HG03103 (cell line): ENCODE data around the gene SELENOO.

Source experiments
- ATAC-seq: cut with Tn5 transposase; IDR thresholded peaks from one replicate; pipeline ENCODE4 v1.9.1; 2021; ENCODE audit warnings: low read depth; ENCODE audit not compliant: unreplicated experiment

The SELENOO gene

GRCh38 chr22:50228366-50228765, 27.6 kb downstream of the SELENOO start:
- ATAC-seq, result no peak

GRCh38 chr22:50229370-50229769, 28.6 kb downstream of the SELENOO start:
- no peak for ATAC-seq

GRCh38 chr22:50232481-50233151, 31.8 kb downstream of the SELENOO start:
- ATAC-seq, result no peak

- ATAC-seq, result no peak
These were observed 32.4 kb downstream of the SELENOO start for GRCh38 chr22:50233223-50233622.

- ATAC-seq, result no peak
These were observed 36.1 kb downstream of the SELENOO start for GRCh38 chr22:50236731-50237409.

GRCh38 chr22:50238755-50239154, 37.9 kb downstream of the SELENOO start:
- no peak for ATAC-seq

- no peak for ATAC-seq
These were observed 41.7 kb downstream of the SELENOO start for GRCh38 chr22:50242406-50242949.

GRCh38 chr22:50243685-50244419, 43.0 kb downstream of the SELENOO start:
- ATAC-seq, result no peak

- ATAC-seq, result peak; percentile 53
These were observed 43.8 kb downstream of the SELENOO start, which contains the start of gene TUBGCP6 for GRCh38 chr22:50244420-50245213. TSS of gene TUBGCP6 (minus strand) at chr22:50245023. CDS start at chr22:50244459, 564 bp downstream.

- no peak for ATAC-seq
These were observed 44.6 kb downstream of the SELENOO start for GRCh38 chr22:50245214-50246072.

- ATAC-seq, result no peak
These were observed 45.7 kb downstream of the SELENOO start for GRCh38 chr22:50246242-50247175.

GRCh38 chr22:50247748-50248147, 46.9 kb downstream of the SELENOO start:
- no peak for ATAC-seq

- no peak for ATAC-seq
These were observed 47.6 kb downstream of the SELENOO start for GRCh38 chr22:50248196-50249081.

- no peak for ATAC-seq
These were observed 48.8 kb downstream of the SELENOO start for GRCh38 chr22:50249341-50250248.

- no peak for ATAC-seq
These were observed 49.4 kb downstream of the SELENOO start for GRCh38 chr22:50250249-50250554.
